Cardiac muscle cell (in vitro differentiated cells and primary cell): Measurements from ENCODE around the gene PDE8A. TPM values are rescaled to one million over a fixed set of nuclear protein-coding genes. Genes with fewer than 3 reads are reported as not detected.

Experiments
- DNase-seq, 2 donors: peaks; one replicate each; pipeline versions ENCODE4 v3.0.0 to v3.0.0-alpha.2; 2010 to 2017; ENCODE audit warnings: low read depth in 1 of 2, low spot score in 1 of 2
- H3K27ac ChIP-seq: fragments of 200-600 bp; sonication (generic); 2 replicates; pipeline ENCODE4 v1.5.1; 2016
- H3K27me3 ChIP-seq: fragments of 200-600 bp; sonication (generic); 2 replicates; pipeline ENCODE4 v1.6.0; 2016; ENCODE audit warnings: control low read depth
- H3K36me3 ChIP-seq: fragments of 200-600 bp; sonication (generic); 2 replicates; pipeline ENCODE4 v1.5.1; 2016; ENCODE audit warnings: control low read depth
- H3K4me1 ChIP-seq: fragments of 200-600 bp; sonication (generic); 2 replicates; pipeline ENCODE4 v1.8.1; 2017; ENCODE audit warnings: low read depth, mild to moderate bottlenecking, mixed run types
- H3K4me3 ChIP-seq: fragments of 200-600 bp; sonication (generic); 2 replicates; pipeline ENCODE4 v1.5.1; 2016; ENCODE audit warnings: mild to moderate bottlenecking
- H3K9me3 ChIP-seq: fragments of 200-600 bp; sonication (generic); 2 replicates; pipeline ENCODE4 v1.5.1; 2017; ENCODE audit warnings: low read depth, mild to moderate bottlenecking, control low read depth
- CTCF ChIP-seq: IDR thresholded peaks from 2 replicates; pipeline ENCODE4 v1.5.1; 2012; ENCODE audit warnings: low read depth, mild to moderate bottlenecking, low read length
- polyA plus RNA-seq: library from polyadenylated mRNA; unstranded; fragments of >200 nt; fragmentation: Nextera tagmentation; extraction: Ambion mirVana; gene quantifications from 2 replicates; pipeline ENCODE4 v1.2.1, GENCODE V29; 2016
- total RNA-seq: library from RNA; depleted of rRNA; stranded (reverse); fragments of >200 nt; gene quantifications from 2 replicates; pipeline ENCODE4 v1.2.3, GENCODE V29; 2016

Gene PDE8A
- total and polyA plus RNA-seq, 2 experiments from 2014 or later = 10.2 to 26.8 TPM

GRCh38 chr15:84942456-84942855 is 39.2 kb upstream of the PDE8A start:
- H3K36me3 ChIP-seq = no peaks in the 10 kb centered on the region
- H3K27ac ChIP-seq = no peak overlapping the region
- no peak for TF ChIP-seq CTCF
- H3K9me3 ChIP-seq = no peaks in the 10 kb centered on the region
- no peak for DNase-seq
- H3K27me3 ChIP-seq = no peaks in the 10 kb centered on the region
- no peak overlapping the region for H3K4me3 ChIP-seq
- peaks cover 6% of the 10 kb centered on the region for H3K4me1 ChIP-seq

GRCh38 chr15:84944311-84944710 is 37.3 kb upstream of the PDE8A start:
- no peak overlapping the region for H3K4me3 ChIP-seq
- no peaks in the 10 kb centered on the region for H3K27me3 ChIP-seq
- no peak overlapping the region for H3K27ac ChIP-seq
- no peaks in the 10 kb centered on the region for H3K9me3 ChIP-seq
- peak in 1 of 2 donors; percentile 5 for DNase-seq
- no peak for TF ChIP-seq CTCF
- H3K4me1 ChIP-seq = peaks cover 6% of the 10 kb centered on the region
- H3K36me3 ChIP-seq = no peaks in the 10 kb centered on the region

GRCh38 chr15:84944861-84945260 is 36.8 kb upstream of the PDE8A start:
- Histone ChIP-seq H3K4me3 (no peak overlapping the region), H3K4me1 (peaks cover 6% of the 10 kb centered on the region), H3K9me3 (no peaks in the 10 kb centered on the region), H3K27ac (no peak overlapping the region), H3K27me3 (no peaks in the 10 kb centered on the region), H3K36me3 (no peaks in the 10 kb centered on the region)
- no peak for TF ChIP-seq CTCF
- DNase-seq = no peak

GRCh38 chr15:84946772-84947489 is 34.7 kb upstream of the PDE8A start:
- Histone ChIP-seq H3K4me1 (peaks cover 6% of the 10 kb centered on the region), H3K27ac (no peak overlapping the region), H3K9me3 (no peaks in the 10 kb centered on the region), H3K4me3 (no peak overlapping the region), H3K36me3 (no peaks in the 10 kb centered on the region), H3K27me3 (no peaks in the 10 kb centered on the region)
- DNase-seq = no peak
- no peak for TF ChIP-seq CTCF

GRCh38 chr15:84947947-84948830 is 33.5 kb upstream of the PDE8A start:
- peaks cover 6% of the 10 kb centered on the region for H3K4me1 ChIP-seq
- DNase-seq = peak in 1 of 2 donors; percentile 79
- no peak overlapping the region for H3K4me3 ChIP-seq
- no peaks in the 10 kb centered on the region for H3K36me3 ChIP-seq
- no peaks in the 10 kb centered on the region for H3K9me3 ChIP-seq
- TF ChIP-seq CTCF = no peak
- H3K27me3 ChIP-seq = no peaks in the 10 kb centered on the region
- no peak overlapping the region for H3K27ac ChIP-seq
